H1 (cell line): ENCODE data around the gene C7orf25. TPM values are rescaled to one million over a fixed set of nuclear protein-coding genes. Genes with fewer than 3 reads are reported as not detected.

Experiments
- CTCF ChIA-PET: fragments of 300-600 bp; sonication (Branson Sonifier 250); formaldehyde crosslinking; loops from one replicate; lab custom pipeline; 2021; ENCODE audit not compliant: partially characterized antibody; lab: Charles Lee
- POLR2A ChIA-PET: fragments of 300-600 bp; sonication (Branson Sonifier 250); formaldehyde crosslinking; loops from one replicate; lab custom pipeline; 2021; ENCODE audit warnings: inconsistent platforms; ENCODE audit not compliant: partially characterized antibody; lab: Charles Lee
- DNase-seq, 2 experiments: peaks; one replicate each; pipeline versions ENCODE4 v3.0.0 to v3.0.0-alpha.2; 2010 to 2022; ENCODE audit warnings: low spot score in 2 of 2, low read depth in 1 of 2, mixed read lengths in 1 of 2
- FAIRE-seq: peaks from 2 replicates; lab custom pipeline; 2011; peaks lifted over from hg19 to GRCh38; lab: Jason Lieb, UNC
- H2AFZ ChIP-seq: 2 replicates; pipeline ENCODE4 v1.8.1; 2012; ENCODE audit warnings: low read length, inconsistent platforms
- H2AK5ac ChIP-seq: 2 replicates; pipeline ENCODE4 v1.6.1; 2013; ENCODE audit warnings: low read depth, low read length
- H2BK120ac ChIP-seq: replicated peaks from 2 replicates; pipeline ENCODE3; 2013; ENCODE audit warnings: low read depth, low read length, inconsistent platforms
- H2BK12ac ChIP-seq: 2 replicates; pipeline ENCODE4 v1.6.1; 2013; ENCODE audit warnings: low read depth, low read length
- H2BK15ac ChIP-seq: 2 replicates; pipeline ENCODE4 v1.6.1; 2013; ENCODE audit warnings: low read length
- H2BK20ac ChIP-seq: 2 replicates; pipeline ENCODE4 v1.6.1; 2013; ENCODE audit warnings: low read length
- H2BK5ac ChIP-seq: 2 replicates; pipeline ENCODE4 v1.6.1; 2013; ENCODE audit warnings: low read depth, low read length
- H3K14ac ChIP-seq: 2 replicates; pipeline ENCODE4 v1.6.1; 2013; ENCODE audit warnings: inconsistent platforms; ENCODE audit not compliant: insufficient read length
- H3K18ac ChIP-seq: 2 replicates; pipeline ENCODE4 v1.6.1; 2013; ENCODE audit warnings: low read length; ENCODE audit errors: extremely low read depth
- H3K23ac ChIP-seq: 2 replicates; pipeline ENCODE4 v1.6.1; 2013; ENCODE audit warnings: inconsistent platforms; ENCODE audit not compliant: insufficient read length
- H3K23me2 ChIP-seq: 2 replicates; pipeline ENCODE4 v1.6.1; 2013; ENCODE audit warnings: low read depth, low read length
- H3K27ac ChIP-seq: 2 replicates; pipeline ENCODE4 v1.6.1; 2011; ENCODE audit warnings: low read depth, low read length, inconsistent platforms
- H3K27me3 ChIP-seq, 4 experiments: replicated peaks in 1 of 4; 1 replicate in 1 of 4; 2 replicates in 3 of 4; pipeline versions ENCODE4 v1.6.1 to v1.8.1; 2011 to 2013; ENCODE audit warnings: low read length in 3 of 4, mild to moderate bottlenecking in 3 of 4, inconsistent platforms in 2 of 4, mixed read lengths in 2 of 4, moderate library complexity in 1 of 4; ENCODE audit not compliant: control insufficient read depth in 3 of 4, insufficient read depth in 3 of 4; ENCODE audit errors: extremely low read depth in 1 of 4
- H3K36me3 ChIP-seq, 4 experiments: 2 replicates each; pipeline versions ENCODE4 v1.6.1 to v1.8.1; 2011 to 2013; ENCODE audit warnings: mild to moderate bottlenecking in 4 of 4, low read length in 3 of 4, moderate library complexity in 2 of 4, control low read depth in 1 of 4, inconsistent platforms in 1 of 4; ENCODE audit not compliant: insufficient read depth in 4 of 4, control insufficient read depth in 2 of 4
- H3K4ac ChIP-seq: replicated peaks from 2 replicates; pipeline ENCODE3; 2013; ENCODE audit warnings: low read length, low read depth, mixed read lengths, inconsistent platforms; ENCODE audit not compliant: insufficient read length
- H3K4me1 ChIP-seq, 4 experiments: replicated peaks in 1 of 4; 1 replicate in 1 of 4; 2 replicates in 3 of 4; pipeline versions ENCODE4 v1.6.1 to v1.8.1; 2011 to 2013; ENCODE audit warnings: low read length in 3 of 4, inconsistent platforms in 2 of 4, mixed read lengths in 1 of 4; ENCODE audit not compliant: insufficient read depth in 4 of 4, control insufficient read depth in 3 of 4
- H3K4me2 ChIP-seq, 2 experiments: 2 replicates each; pipeline versions ENCODE4 v1.6.1 to v1.8.1; 2011 to 2013; ENCODE audit warnings: low read depth in 2 of 2, low read length in 2 of 2, control low read depth in 1 of 2, inconsistent platforms in 1 of 2, mild to moderate bottlenecking in 1 of 2; ENCODE audit not compliant: insufficient read depth in 1 of 2
- H3K4me3 ChIP-seq, 4 experiments: fragments of 200-600, 300-600 bp in 1 of 4; sonication (generic), shearing (Covaris generic), sonication (Bioruptor Twin) in 1 of 4; 2 replicates each; pipeline versions ENCODE4 v1.5.1 to v1.8.1; 2011 to 2016; ENCODE audit warnings: low read length in 4 of 4, low read depth in 3 of 4, control low read depth in 2 of 4, inconsistent platforms in 2 of 4, mild to moderate bottlenecking in 2 of 4, mixed read lengths in 1 of 4, moderate library complexity in 1 of 4; ENCODE audit not compliant: insufficient read depth in 2 of 4; ENCODE audit errors: extremely low read depth in 1 of 4
- H3K56ac ChIP-seq: replicated peaks from 2 replicates; pipeline ENCODE3; 2013; ENCODE audit warnings: low read depth, mild to moderate bottlenecking, mixed read lengths, low read length, inconsistent platforms; ENCODE audit not compliant: insufficient read length
- H3K79me1 ChIP-seq: 2 replicates; pipeline ENCODE4 v1.6.1; 2013; ENCODE audit warnings: low read depth, low read length, control low read depth
- H3K79me2 ChIP-seq, 2 experiments: 2 replicates each; pipeline versions ENCODE4 v1.6.1 to v1.8.1; 2012 to 2013; ENCODE audit warnings: low read length in 2 of 2, mild to moderate bottlenecking in 2 of 2, inconsistent platforms in 1 of 2; ENCODE audit not compliant: insufficient read depth in 2 of 2, control insufficient read depth in 1 of 2
- H3K9ac ChIP-seq, 4 experiments: replicated peaks in 1 of 4; 1 replicate in 1 of 4; 2 replicates in 3 of 4; pipeline versions ENCODE4 v1.6.1 to v1.8.1; 2011 to 2013; ENCODE audit warnings: low read depth in 3 of 4, low read length in 3 of 4, control low read depth in 2 of 4, mild to moderate bottlenecking in 2 of 4, moderate library complexity in 2 of 4, inconsistent platforms in 1 of 4; ENCODE audit errors: extremely low read depth in 1 of 4
- H3K9me3 ChIP-seq, 2 experiments: 2 replicates each; pipeline versions ENCODE4 v1.6.1 to v1.8.1; 2012 to 2013; ENCODE audit warnings: mild to moderate bottlenecking in 2 of 2, moderate library complexity in 2 of 2, control low read depth in 1 of 2, inconsistent platforms in 1 of 2, low read depth in 1 of 2, low read length in 1 of 2, mixed read lengths in 1 of 2; ENCODE audit not compliant: insufficient read depth in 2 of 2
- H4K20me1 ChIP-seq, 2 experiments: replicated peaks in 1 of 2; 2 replicates each; pipeline versions ENCODE3 to v1.8.1; 2011 to 2013; ENCODE audit warnings: inconsistent platforms in 2 of 2, low read length in 2 of 2, mild to moderate bottlenecking in 1 of 2; ENCODE audit not compliant: insufficient read depth in 2 of 2, control insufficient read depth in 1 of 2
- H4K5ac ChIP-seq: 2 replicates; pipeline ENCODE4 v1.6.1; 2013; ENCODE audit warnings: low read length, low read depth, mixed read lengths, inconsistent platforms; ENCODE audit not compliant: insufficient read length
- H4K8ac ChIP-seq: 2 replicates; pipeline ENCODE4 v1.8.0; 2013; ENCODE audit warnings: mild to moderate bottlenecking, moderate library complexity, low read length, inconsistent platforms; ENCODE audit not compliant: insufficient read depth; ENCODE audit errors: extremely low read depth
- H4K91ac ChIP-seq: replicated peaks from 2 replicates; pipeline ENCODE3; 2013; ENCODE audit warnings: low read length, mixed read lengths, inconsistent platforms; ENCODE audit not compliant: insufficient read length
- BACH1 ChIP-seq: IDR thresholded peaks from 2 replicates; pipeline ENCODE4 v1.6.1; 2012; ENCODE audit warnings: low read length, improper control_type of control experiment
- NRF1 ChIP-seq: IDR thresholded peaks from 2 replicates; pipeline ENCODE4 v1.6.1; 2011; ENCODE audit warnings: mild to moderate bottlenecking, low read depth, low read length, improper control_type of control experiment
- POLR2A ChIP-seq, 2 experiments: IDR thresholded peaks; 1 replicate in 1 of 2; 2 replicates in 1 of 2; pipeline ENCODE4 v1.6.1; 2011; ENCODE audit warnings: low read depth in 2 of 2, low read length in 2 of 2, mild to moderate bottlenecking in 2 of 2; ENCODE audit errors: control extremely low read depth in 1 of 2
- SIX5 ChIP-seq: IDR thresholded peaks from 2 replicates; pipeline ENCODE4 v1.6.1; 2011; ENCODE audit warnings: mild to moderate bottlenecking, low read depth, low read length
- TBP ChIP-seq: IDR thresholded peaks from 2 replicates; pipeline ENCODE4 v1.6.1; 2011; ENCODE audit warnings: low read depth, low read length, improper control_type of control experiment
- WGBS, 2 experiments: shearing (Covaris generic) in 1 of 2; methylation state at CpG; one replicate each; pipeline versions ENCODE4 v1.1.6 to v1.1.7; 2013 to 2015; ENCODE audit warnings: low lambda C conversion rate in 2 of 2, mixed read lengths in 2 of 2, inconsistent platforms in 1 of 2, low coverage in 1 of 2, missing lambda C conversion rate in 1 of 2; ENCODE audit not compliant: insufficient replicate concordance in 2 of 2, insufficient coverage in 1 of 2, insufficient read length in 1 of 2; ENCODE audit errors: extremely low coverage in 1 of 2, missing lambda C conversion rate in 1 of 2; 5-methylcytosine and 5-hydroxymethylcytosine counted together
- polyA plus RNA-seq, 7 experiments: library from polyadenylated mRNA; depleted of rRNA in 3 of 7; stranded (reverse) in 5 of 7; unstranded in 2 of 7; fragments of >200 nt in 5 of 7; fragments of 200-250 nt in 2 of 7; gene quantifications; 1 replicate in 5 of 7; 2 replicates in 1 of 7; 4 replicates in 1 of 7; pipeline versions ENCODE4 v1.2.1 to v1.2.3, GENCODE V29; 2011 to 2013; ENCODE audit warnings: missing spikeins in 2 of 7, mixed read lengths in 2 of 7
- total RNA-seq: library from RNA; stranded (reverse); fragmentation: NEBNext Ultra II Directional; extraction: Animal tissue kit (Norgen Biotek cat#: 25700); gene quantifications from 2 replicates; pipeline ENCODE4 v1.2.1, GENCODE V29; 2021

C7orf25 gene
- total and polyA plus RNA-seq, 2 of the 8 experiments (the other 6 are each of a cell fraction or from before 2014, with no cell fraction given) = 0.70 to 4.5 TPM

DNA sequence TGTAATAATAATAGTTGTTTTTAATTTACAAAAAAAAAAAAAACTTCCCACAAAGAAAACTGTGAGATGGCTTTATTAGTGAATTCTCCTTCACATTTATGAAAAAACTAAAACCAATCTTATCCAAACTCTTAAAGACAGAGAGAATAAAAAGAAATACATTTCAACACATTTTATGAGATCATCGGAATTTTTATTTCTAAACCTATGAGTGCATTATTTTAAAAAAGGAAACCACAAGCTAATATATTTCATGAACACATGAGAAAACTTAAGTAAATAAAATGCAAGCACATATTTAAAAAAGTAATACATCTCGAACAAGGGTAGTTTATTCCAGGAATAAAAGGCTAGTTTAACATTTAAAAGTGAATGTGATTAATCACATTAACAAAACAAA lies 31.5 kb downstream of the C7orf25 start:
- no peak overlapping the region for H3K4me3 ChIP-seq
- no peak overlapping the region for H3K14ac ChIP-seq
- H4K8ac ChIP-seq = no peak overlapping the region
- no peak overlapping the region for H2AK5ac ChIP-seq
- no peak for DNase-seq
- POLR2A ChIA-PET = interaction anchor here (0.9 kb wide), 1 partner anchor 8 kb away, joined by 3 read pairs; no protein-coding TSS in a partner anchor
- H3K79me2 ChIP-seq = no peaks in the 10 kb centered on the region
- no peak overlapping the region for H2BK5ac ChIP-seq
- H4K91ac ChIP-seq = no peak overlapping the region
- CTCF ChIA-PET = interaction anchor here (1.1 kb wide), 1 partner anchor 19 kb away, joined by 3 read pairs; no protein-coding TSS in a partner anchor
- FAIRE-seq = no peak
- H3K27ac ChIP-seq = no peak overlapping the region
- no peak overlapping the region for H3K9ac ChIP-seq
- no peaks in the 10 kb centered on the region; a peak in 1 of 8 replicates for H3K36me3 ChIP-seq
- no peaks in the 10 kb centered on the region for H3K27me3 ChIP-seq
- H3K79me1 ChIP-seq = no peaks in the 10 kb centered on the region
- H3K4me1 ChIP-seq = peaks cover 0 to 3% (median 1%) of the 10 kb centered on the region in 4 experiments; a peak in 1 of 7 replicates
- H2BK120ac ChIP-seq = no peak overlapping the region
- H3K23ac ChIP-seq = no peak overlapping the region
- H2BK15ac ChIP-seq = no peak overlapping the region
- H3K23me2 ChIP-seq = no peaks in the 10 kb centered on the region; the same call in 1 of the 2 replicates
- H2AFZ ChIP-seq = no peak overlapping the region
- H4K5ac ChIP-seq = no peak overlapping the region
- WGBS, 2 experiments = 88% methylated on average over 2 of the region's 2 CpGs; no CpG with 5 or more reads in 1 of the 2 experiments
- no peak overlapping the region for H3K4ac ChIP-seq
- no peaks in the 10 kb centered on the region for H4K20me1 ChIP-seq
- H2BK20ac ChIP-seq = no peak overlapping the region
- H3K56ac ChIP-seq = no peak overlapping the region
- H2BK12ac ChIP-seq = no peak overlapping the region
- no peak overlapping the region for H3K18ac ChIP-seq
- no peak overlapping the region for H3K4me2 ChIP-seq
- H3K9me3 ChIP-seq = peaks cover 6 to 10% of the 10 kb centered on the region in 2 experiments; a peak in 1 of 4 replicates
- TF ChIP-seq TBP (no peak), POLR2A (IDR thresholded peaks at IDR 0.05; ENCODE audit: control extremely low read depth in 1 of 2, low read depth in 2 of 2, low read length in 2 of 2) (no peak), SIX5 (no peak), NRF1 (no peak), BACH1 (no peak)
